CD4-positive, alpha-beta T cell treated with Interleukin-6 at 100 ng/mL for 8 hours (primary cell): Measurements from ENCODE around the gene CHN1.

Experiments
- DNase-seq: peaks from one replicate; pipeline ENCODE4 v3.0.0-alpha.2; 2020; ENCODE audit warnings: mixed read lengths, low spot score

The CHN1 gene

DNA sequence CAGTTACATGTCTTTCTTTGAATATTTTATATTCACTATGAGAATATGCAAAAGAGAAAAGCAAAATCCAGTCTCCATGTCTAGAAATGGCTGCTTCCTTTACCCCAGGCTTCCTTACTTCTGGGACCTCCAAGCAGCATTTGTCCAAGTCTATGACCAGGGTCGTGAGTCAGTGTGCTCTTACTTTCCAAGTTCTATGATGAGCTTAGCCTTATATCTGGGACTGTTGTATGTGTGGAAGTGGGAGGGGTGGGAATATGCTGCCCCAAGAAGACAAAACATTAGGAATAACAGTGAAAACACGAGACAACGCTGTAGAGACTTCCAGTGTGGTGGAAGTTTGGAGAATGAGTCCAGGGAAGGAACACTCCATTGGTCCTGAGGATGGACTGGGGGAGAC lies 219.7 kb downstream of the CHN1 start:
- no peak for DNase-seq

DNA sequence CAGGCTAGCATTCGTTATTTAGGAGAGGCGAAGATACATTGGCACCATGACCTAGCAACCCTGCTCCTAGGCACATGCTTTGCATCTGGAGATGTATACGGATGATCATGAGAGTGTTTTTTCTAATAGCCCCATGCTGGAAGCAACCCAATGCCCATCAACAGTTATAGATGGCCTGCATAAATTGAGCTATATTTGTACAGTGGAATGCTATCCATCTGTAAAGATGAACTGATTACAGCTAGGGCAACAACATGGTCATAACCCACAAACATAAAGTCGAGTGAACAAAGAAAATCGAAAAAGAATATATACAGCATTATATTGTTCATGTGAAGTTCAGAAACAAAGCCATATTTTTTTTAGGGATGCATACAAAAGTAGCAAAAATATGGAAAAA lies 220.3 kb downstream of the CHN1 start:
- no peak for DNase-seq

DNA sequence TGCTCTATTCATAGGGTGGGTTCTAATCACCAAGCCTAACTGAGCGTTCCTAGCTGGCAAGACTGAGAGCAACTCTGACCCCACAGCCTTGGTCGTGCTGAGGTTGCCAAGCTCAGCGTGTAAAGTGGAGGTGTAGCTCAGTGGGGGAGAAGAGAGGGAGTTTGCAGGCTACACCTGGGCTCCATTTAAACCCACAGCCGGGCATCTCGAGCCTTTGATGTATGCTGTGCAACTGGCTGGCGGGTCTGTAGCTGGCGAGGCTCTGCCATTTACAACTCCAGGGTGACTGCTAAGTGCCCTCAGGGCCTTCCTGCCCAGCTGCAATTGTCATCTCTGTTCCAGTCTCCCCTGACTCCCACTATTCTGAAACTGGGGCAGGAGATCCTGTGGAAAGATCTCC lies 220.9 kb downstream of the CHN1 start:
- no peak for DNase-seq

DNA sequence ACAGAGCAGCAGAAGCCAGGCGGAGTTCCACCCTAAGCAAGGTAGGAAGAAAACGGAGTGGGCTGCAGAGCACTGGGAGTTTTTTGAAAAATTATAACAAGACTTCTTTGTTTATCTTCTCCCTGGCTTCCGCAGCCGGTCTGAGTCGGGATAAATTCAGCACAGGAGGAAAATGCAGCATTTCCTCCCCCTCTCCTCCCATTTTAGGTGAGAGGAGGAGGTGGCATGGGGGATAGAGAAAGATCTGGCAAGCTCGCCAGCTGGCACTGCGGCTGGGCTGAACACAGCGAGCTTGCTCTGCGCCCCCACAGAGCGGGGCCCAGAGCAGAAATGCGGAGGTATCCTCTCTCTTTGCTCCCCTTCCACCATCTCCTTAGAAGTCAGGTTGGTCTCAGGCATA lies 223.2 kb downstream of the CHN1 start:
- DNase-seq: no peak

DNA sequence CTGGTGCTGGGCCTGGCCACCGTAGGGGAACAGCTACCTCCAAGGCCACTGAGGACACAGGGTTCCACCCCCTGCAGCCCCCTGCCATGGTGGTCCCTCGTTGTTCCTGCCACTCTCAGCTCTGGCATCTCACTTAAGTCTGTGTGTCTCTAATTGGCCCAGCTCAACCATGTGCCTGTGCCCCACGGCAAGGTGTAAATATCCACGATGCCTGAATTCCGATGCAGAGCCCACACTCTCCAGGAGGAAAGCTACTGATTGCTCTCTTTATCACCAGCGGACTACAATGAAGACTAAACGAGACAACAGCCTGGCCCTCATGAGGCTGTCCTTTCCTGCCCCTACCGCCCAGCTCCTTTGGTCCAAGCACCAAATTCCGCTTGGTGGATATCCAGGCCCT lies 223.9 kb downstream of the CHN1 start:
- no peak for DNase-seq

DNA sequence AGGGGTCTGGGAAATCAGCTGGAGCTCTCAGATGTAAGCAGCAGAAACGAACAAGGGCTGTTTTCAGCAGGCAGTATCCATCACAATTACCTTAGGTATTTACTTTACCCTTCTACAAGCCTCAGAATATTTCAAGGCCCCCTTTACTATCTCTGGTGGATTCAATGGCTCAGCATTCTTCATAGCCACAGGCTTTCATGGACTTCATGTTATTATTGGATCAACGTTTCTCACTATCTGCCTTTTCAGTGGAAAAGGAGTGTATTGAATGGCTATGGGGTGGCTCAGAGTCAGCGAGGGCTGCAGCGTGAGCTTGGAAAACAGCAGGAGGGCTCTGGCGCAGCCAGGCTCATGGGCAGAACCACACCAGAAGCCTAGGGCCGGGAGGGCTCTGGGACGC lies 224.3 kb downstream of the CHN1 start:
- DNase-seq: no peak

DNA sequence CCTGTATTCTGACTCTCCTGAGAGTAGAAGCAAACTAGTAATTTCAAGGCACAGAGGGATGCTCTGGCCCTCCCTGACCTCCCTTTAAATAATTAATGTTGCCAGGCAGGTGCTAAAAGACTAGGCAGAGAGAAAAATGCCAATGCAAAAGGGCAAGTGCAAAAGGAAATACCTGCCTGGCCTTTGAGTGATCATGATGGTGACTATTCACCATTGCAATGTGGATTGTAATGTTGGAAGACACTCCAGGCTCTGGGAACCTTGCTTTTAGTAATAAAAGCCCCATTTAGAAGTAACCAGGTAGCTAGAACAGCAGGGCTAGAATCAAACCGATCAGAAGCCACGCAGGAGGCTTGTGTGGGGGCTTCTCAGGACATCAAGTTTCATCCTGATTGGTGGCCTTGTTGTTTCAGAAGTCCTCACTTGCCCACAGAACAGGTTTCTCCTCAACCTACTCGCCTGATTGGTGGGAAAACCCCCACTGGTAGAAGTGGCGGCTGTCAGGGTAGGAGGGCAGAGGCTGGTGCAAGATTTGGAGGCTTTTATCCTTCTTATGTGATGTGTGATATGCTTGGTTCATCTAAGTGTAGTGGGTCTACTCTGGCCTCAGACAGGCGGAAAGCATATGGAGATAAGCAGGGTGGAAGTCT lies 224.9 kb downstream of the CHN1 start:
- no peak for DNase-seq

DNA sequence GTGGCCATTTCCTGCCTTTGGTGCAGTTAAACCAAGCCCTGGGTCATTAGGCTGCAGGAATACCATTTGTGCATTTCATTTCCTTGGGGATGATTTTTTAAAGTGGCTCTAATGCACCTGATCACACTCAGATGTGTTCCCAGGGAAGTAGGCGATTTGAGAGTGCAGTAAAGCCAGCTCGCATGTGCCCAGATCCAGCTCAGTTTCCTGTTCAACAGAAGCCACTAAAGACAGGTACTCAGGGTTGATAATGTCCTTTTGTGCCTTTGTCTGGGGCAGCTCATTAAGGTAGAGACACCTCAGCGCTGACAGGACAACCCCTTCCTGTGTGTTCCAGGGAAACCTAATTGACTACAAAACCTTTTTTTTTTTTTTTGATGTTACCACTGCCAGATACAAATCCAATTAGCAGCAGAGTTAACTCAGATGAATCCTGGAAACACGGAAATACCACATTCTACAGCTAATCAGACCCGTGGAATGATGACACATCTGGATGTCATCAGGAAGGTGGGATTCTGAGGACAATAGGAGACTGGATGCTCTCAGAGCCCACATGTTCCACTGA lies 225.7 kb downstream of the CHN1 start:
- no peak for DNase-seq

DNA sequence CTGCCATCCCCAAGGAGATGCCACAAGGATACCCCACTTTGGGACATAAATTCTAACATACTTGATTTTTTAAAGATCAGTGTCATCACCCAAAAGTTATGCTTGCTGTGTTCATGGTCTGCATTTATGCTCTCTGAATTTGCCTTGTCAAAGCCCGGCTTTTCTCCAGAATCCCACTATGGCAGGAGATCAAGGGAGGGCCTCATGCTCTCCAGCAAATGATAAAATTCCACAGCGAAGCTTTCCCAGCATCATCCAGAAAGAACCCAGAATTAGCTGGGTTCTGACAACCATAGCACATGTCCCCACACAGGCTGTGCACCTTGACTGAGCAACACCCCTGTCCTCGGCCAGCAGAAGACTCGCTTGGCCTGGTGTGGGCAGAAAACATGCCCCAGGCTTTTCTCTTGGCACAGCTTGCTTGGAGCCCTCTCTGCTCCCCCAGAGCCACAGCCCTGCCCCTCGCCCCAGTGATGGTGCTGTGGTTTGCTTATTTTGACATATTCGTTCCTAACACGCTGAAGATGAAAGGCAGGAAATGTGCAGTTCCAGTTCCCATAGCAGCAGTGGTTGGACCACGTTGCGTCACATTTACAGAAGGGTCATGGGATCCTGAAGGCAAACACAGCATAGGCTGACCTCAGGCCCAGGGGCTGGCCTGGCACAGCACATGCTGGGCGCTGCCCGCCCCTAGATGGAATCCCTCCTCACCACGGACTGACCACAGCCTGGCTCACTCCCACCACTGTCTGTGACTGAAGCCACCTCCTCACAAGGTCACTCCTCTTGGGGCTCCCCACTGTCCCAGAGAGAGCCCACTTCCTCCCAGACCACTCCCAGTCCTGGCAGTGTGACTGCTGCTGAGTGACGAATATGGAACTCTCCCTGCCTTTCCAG lies 226.8 kb downstream of the CHN1 start:
- peak; percentile 77 for DNase-seq

DNA sequence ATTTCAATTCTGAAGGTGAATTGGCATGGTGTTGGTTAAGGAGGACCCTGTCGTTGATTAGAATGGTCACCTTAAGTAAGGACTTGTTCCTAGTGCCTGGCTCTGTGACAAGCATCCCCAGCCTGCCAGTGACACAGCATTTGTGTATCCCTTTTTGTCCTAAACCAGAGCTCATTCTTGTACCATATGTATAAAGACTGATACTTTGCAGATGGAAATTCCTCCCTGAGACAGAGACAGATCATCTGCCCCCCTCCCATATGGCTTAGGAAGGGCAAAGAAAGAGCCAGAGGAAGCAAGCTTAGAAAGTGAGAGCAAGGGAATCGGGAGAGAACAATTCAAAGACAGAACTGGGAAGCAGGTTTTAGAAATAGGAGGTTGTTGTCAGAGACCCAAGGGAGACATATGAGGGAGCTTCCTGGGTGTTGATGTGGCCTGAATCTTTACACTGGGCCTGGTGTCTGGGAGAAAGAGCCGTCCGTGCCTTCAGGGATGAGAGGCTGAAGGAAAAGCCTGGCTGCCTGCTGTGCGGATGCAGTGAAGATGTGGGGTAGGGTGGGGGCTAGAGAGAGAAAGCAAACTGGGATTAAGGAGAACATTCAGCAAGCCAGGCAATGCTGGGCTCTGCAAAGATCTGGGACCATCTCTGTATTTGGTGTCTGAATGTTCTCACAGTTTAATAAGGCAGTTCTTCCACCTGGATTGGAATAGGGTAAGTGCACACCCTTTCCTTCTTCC lies 227.7 kb downstream of the CHN1 start:
- DNase-seq: no peak

DNA sequence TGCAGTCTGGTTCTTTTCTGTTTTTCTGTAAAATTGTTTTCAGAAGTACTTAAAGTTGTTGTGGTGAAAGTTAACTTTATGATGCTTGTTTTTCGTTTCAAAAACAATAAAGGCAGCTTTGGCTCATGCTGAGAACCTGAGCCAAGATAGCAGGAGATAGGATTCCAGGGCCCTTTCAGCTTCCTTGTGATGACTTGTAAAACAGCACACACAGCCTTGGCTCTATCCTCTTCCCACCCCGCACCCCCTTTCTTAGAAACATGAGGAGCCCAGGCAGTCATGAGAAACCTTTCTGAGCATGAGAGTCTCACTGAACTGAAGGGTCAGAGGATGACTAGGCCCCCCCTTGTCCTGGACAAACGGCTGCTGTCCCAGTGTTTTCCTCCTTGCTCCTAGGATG lies 228.5 kb downstream of the CHN1 start:
- no peak for DNase-seq

DNA sequence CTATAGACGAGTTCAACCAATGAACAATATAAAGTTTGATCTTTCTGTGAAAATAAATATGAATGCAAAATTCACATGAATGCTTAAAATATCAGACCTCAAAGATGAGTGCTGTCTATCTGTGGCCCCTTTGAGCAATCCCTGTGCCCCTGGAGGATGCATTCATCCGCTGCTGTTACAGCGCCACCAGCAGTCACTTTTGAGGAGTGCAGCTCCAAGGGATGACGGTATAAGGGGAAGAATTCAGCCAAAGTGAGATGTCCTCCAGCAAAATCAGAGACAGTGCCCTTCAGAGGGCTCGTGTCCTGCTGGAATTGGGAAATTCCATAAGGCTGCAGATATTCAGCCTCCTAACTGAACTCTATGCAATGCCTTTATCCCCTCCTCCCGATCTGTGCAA lies 229.0 kb downstream of the CHN1 start:
- no peak for DNase-seq

DNA sequence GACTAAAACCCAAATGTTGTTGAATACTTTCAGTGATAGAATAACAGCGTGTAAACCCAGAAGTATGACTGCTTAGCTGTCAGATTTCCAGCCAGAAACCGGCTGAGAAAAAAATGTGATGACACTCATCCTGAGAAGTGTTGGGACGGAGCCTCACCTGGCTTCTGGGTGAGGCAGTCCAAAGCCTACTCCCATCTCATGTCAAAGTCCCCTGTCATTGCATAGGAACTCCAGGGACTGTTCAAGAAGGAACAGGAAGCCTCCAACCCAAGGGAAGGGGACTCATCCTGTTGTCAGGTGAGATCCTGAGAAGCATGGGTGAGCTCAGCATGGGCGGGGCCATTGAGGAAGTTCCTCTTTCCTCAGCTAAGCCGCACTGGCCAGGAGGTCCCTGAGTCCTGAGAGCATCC lies 229.6 kb downstream of the CHN1 start:
- no peak for DNase-seq

DNA sequence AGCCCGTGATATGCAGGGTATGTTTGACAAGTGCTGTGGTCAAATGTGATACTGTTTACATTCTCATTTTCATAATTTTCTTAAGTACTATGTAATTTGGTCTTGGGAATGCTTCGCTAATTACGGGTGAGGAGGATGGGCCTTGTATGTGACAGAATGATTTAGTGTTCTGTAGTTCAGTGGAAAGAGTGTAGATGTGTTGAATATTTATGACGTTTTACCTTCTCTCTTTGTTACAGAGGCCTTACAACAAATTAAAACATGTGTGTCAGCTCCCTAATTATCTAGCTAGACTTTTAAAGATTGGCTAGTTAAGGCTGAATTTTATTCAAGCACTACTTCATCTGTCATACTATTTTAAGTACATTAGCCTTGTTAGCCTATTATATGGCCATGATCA lies 230.3 kb downstream of the CHN1 start:
- DNase-seq: no peak

DNA sequence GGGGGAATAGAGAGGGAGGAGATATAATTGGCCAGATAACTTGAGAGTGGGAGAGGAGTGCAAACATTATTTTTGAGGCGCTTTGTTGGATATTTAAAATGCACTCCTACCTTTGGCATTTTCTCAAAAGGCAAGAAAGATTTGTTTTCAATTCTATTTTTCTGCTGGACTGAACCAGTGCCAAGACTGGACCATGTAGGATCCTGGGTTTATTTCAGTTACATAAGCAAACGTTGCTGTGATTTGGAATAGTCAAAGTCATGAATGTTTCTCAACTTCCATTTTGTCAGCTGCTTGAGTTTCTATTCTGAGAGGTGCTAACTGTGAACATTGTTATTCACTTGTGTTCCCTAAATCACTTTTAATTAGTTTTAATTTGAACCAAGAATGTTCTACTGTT lies 232.0 kb downstream of the CHN1 start:
- no peak for DNase-seq

DNA sequence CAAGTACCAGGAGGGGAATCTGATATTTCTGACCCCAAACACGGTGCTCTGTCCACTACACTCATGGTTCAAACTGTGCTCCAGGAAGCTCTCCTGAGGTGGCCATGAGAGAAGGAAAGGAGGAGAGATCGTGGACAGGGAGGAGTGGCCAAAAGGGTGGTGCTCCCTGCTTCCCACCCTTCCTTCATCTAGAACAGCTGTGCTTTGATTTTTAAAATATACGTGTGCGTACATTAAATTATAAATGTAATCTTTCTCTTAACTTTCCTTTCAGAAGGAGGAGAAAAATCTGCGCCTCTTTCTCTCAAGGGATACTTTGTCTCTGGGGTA lies 232.7 kb downstream of the CHN1 start:
- no peak for DNase-seq

DNA sequence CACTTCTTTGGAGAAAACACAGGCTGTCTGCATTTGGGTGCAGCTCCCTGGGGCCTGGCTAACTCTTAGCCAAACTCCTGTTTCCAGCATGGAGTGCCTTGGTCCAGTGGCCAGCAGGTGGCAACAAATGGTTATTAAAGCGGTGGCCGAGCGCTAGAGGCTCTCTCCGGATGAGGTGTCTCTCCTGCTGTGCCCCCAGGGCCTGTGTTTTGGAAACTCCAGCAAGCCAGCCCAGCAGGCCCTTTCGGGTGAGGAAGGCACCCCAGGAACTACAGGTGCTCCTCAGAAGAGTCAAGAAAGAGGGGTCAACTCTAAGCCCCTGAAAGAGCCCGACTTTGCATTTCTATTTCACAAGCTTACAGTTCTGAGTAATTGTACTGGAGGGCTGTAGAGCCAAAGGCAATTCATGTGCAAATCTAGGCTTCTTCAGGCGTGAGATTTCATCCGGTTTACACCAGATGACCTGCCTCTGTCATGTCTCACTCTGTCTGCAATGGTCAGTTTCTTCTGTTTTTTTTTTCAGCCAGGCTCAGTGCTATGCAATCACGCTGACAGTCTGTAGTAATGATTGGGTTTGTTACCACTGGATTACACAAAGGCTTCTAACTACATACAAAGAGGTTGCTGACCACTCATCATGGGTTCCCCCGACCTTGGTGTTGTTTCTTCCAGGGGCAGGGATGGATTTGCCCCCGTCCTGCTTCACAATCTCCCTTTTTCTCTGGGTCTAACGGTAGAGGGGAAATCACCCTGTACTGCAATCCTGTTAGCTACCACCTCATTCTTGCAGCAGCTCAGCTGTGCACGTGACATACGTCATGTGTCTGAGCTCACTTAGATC lies 233.3 kb downstream of the CHN1 start:
- DNase-seq: peak; percentile 19

DNA sequence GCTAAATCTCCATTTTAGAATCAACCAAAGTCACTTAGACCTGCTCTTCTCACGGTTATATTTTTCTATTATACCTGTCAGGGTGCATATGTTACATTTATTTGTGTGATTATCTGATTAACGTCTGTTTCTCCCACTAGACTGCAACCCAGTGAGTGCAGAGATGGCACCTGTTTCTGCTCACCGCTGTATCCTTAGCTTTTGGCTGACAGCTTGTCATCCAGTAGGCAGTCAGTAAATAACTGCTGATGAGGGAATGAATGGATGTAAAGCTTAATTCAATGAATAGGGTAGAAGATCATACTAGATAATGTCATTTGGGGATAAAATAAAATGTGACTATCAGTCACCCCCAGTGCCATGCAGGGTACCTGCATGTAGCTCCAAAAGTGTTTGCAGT lies 234.0 kb downstream of the CHN1 start:
- no peak for DNase-seq

DNA sequence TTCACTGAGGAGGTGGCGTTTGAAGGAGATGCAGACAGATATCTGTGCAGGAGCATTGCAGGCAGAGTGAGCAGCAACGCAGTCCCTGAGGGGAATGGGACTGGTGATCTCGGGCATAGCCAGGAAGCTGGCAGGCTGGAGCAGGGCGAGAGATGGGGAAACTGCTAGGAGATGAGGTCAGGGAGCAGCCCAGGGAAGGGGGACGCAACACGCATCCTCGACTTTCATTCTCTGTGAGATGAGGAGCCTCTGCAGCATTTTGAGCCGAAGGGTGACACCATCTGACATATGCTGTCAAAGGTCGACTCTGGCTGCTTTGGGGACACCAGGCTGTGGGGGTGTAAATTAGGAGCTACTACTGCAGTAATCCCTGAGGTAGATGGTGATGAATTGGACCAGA lies 236.6 kb downstream of the CHN1 start:
- no peak for DNase-seq

DNA sequence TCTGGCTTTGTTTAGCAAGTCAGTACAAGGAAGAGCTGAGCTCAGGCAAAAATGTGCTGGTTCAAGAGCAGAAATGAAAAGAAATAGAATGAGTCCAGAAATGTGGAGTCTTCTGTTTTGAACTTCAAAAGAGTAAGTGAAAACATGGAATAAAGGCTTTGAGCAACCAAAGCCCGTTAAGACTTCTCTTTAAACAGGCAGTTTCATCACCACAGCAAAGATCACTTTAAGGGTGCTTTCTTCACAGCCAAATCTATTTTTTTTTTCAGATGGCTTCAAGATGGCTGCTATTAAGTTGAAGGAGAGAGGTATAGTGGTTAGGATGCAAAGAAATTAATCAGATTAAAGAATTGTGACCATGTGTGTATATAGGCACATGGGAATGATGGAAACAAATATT lies 238.9 kb downstream of the CHN1 start:
- DNase-seq: no peak

DNA sequence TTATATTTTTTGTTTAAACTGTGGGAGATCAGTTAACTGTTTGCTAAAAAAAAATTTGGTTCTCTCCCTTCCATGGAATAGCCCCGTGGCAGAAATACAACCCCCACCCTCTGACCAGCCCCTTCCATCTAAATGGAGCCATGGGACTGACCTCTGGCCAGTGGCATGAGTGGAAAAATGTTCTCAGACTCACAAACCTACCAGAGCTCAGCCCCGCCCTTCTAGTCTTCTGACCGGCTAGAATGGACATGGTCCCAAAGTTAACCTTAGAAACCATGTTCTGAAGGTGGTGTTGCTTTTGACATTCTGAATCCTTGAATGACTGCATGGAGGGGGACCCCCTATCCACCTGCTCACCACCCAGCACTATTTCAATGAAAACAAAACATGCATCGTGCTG lies 239.6 kb downstream of the CHN1 start:
- DNase-seq: no peak
